Femur (tissue), 1 donor: ENCODE measurements around the gene GINS2.

Source experiments
- DNase-seq: peaks from one replicate; pipeline ENCODE4 v3.0.0-alpha.2; 2017

The GINS2 gene

DNA sequence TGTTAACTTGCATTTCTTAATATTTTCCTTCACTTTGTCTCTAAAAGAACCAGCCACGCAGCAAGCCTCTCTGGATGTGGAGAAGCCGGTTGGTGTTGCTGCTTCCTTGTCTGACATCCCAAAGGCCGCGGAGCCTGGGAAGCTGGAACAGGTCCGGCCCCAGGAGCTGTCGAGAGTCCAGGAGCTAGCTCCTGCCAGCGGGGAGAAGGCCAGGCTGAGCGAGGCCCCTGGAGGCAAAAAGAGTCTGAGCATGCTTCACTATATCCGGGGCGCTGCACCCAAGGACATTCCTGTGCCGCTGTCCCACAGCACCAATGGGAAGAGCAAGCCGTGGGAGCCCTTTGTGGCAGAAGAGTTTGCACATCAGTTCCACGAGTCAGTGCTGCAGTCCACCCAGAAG lies 22.8 kb downstream of the GINS2 start:
- no peak for DNase-seq

DNA sequence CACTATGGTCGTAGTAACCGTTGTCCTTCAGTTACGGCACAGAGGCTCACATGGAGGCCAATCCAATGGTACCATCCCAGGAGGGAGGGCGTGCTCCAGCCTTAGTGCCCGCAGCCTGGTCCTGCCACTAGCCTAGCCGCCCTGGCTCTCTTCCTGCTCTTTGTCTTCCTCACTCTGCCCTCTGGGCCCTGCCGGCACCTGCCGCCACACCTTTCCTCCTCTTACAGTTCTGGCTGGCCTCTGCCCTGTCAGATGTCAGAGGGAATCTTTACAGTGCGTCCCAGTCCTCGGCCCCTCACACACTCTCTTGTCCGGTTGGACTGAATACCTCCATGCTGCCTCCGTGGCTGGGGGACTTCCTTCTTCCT lies 23.4 kb downstream of the GINS2 start:
- DNase-seq: no peak

DNA sequence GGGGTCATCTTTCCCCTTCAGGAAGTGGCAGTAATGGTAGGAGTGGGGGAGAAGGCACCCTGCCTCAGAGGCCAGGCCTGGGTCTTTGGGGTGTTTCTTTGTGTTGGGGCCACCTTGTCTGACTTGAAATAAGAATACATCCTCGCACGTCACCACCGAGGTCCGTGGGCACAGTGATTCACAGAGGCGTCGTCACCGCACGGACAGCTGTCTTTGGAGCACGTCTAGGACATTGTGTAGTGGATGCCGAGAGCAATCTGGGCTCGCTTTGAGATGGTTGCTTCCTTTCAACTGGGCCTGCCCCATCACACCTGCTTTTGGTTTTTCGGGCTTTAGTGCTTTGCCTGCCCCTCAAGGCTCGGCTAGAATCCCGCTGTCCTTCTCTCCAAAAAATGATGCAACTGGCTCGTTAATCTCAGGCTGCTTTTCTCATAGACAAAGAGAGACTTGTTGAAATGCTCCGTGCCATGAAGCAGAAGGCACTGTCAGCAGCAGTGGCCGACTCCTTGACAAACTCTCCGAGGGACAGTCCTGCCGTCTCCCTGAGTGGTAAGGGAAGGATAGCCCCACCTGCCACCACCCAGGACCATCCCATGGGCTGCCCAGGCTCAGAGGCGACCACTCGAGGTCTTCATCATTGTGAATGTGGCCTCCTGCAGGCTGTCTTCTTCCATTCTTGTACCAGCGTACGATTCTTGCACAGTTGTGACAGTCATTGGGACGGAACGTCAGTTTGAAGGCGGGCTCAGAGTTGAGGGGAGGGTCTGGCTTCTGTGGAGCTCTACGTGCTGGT lies 24.0 kb downstream of the GINS2 start:
- DNase-seq: no peak

DNA sequence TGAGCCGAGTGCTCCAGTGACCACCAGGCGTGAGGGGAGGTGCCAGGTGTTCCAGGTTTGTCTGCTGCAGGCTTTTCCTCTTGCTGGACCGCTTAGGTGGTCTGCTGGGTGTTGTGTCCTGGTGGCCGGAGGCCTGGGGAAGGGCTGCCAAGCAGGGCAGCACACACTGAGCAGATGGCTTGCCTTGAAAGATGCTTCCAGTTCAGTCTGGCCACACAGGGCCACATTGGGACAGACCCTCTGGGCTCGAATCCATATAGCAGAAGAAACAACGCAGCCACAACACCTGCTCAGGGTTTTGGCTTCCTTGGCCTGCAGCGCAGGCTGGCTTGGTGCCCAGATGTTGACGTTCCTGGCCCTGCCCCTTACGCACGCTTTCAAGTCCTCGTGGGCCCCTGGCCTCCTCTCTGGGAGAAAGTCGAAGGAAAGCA lies 24.8 kb downstream of the GINS2 start:
- no peak for DNase-seq

DNA sequence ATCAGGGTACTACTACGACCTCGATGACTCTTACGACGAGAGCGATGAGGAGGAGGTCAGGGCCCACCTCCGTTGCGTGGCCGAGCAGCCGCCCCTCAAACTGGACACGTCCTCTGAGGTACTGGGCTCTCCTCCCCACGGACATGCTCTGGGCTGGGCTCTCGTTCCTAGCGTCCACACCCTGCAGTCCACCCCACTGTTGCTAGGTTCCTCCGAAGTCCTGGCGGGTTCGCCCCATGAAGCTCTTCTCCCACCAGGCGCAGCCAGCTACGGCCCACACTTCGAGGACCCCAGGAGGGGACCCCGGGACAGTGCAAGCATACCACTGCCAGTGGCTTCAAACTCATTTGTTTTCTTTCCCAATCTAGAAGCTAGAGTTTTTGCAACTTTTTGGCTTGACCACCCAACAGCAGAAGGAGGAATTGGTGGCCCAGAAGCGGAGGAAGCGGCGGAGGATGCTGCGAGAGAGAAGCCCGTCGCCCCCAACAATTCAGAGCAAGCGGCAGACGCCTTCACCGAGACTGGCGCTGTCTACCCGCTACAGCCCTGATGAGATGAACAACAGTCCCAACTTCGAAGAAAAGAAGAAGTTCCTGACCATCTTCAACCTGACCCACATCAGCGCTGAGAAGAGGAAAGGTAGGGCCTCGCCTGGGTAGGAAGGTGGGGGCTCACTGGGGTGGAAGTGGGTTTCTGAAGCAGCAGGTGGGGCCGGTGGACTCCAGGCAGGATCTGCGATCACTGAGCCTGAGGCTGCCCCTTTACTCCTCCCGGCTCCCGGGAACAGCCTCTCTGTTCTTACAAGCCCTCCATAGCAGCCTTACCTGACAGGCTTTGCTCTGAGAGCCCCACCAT lies 25.6 kb downstream of the GINS2 start:
- DNase-seq: no peak

DNA sequence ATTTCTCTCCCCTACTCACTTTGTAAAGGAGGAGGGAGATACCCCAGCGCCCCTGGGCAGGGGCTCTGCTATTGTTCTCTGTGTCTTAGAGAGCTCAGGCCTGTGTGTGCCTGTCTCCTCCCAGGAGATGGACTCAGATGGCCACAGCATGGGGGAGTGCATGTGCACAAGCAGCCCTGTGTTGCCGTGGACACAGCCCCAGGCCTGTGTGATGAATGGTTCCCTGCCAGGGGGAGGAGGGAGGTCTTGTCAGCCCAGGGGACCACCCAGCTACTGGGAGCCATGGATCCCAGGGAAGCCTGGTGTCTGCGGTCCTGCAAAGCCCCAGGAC lies 26.3 kb downstream of the GINS2 start:
- DNase-seq: no peak

DNA sequence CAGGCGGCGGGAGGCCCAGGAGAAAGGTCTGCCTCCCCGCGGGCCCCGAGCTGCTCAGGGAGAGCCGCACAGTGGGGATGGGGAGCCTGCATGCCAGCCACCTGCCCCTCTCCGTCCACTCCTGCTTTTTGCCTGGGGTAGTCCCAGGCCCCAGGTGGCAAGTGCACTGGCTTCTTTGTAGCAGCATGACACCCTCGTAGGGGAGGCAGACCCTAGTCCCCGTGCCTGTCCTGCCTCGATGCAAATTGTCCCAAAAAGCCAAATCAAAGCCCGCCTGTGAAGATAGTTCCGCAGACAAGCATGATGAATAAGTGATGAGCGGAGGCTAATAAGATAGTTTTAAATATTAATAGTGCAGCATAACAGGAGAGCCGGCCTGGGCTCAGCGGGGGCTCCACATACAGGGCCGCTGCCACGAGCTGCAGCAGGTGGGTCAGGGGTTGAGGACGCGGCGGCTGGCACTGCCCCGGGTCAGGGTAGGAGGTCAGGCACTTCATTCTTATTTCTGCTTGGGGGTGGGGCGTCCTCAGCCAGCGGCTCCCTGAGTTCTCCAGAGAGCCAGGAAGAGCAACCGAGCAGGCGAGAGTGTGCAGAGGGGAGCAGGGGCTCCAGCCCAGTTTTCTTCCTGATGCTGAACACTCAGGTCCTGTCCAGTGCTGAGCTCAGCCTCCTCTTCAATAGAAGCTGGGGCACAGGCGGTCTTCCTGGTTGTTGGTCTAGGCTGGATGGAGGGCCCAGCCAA lies 26.8 kb downstream of the GINS2 start:
- DNase-seq: no peak

DNA sequence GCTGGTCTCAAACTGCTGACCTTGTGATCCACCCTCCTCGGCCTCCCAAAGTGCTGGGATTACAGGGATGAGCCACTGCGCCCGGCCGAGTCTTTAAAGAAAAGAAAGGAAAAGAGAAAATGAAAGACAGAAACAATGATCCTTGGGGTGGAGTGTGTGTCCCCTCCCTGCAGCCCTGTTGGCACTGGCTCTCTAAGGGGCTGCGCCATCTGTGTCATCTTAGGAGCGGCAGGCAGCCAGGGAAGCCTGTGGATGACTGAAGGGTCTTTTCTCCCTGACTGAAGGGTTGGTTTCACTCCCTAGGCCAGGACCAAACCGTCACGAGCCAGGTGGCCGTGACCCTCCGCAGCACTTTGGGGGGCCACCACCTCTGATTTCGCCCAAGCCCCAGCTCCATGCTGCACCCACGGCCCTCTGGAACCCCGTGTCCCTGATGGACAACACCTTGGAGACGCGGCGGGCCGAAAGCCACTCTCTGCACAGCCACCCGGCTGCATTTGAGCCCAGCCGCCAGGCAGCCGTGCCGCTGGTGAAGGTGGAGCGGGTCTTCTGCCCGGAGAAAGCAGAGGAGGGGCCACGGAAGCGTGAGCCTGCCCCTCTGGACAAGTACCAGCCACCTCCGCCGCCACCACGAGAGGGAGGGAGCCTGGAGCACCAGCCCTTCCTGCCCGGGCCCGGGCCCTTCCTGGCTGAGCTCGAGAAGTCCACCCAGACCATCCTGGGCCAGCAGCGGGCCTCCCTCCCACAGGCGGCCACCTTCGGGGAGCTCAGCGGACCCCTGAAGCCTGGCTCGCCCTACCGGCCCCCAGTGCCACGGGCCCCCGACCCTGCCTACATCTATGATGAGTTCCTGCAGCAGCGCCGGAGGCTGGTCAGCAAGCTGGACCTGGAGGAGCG lies 27.7 kb downstream of the GINS2 start:
- no peak for DNase-seq

DNA sequence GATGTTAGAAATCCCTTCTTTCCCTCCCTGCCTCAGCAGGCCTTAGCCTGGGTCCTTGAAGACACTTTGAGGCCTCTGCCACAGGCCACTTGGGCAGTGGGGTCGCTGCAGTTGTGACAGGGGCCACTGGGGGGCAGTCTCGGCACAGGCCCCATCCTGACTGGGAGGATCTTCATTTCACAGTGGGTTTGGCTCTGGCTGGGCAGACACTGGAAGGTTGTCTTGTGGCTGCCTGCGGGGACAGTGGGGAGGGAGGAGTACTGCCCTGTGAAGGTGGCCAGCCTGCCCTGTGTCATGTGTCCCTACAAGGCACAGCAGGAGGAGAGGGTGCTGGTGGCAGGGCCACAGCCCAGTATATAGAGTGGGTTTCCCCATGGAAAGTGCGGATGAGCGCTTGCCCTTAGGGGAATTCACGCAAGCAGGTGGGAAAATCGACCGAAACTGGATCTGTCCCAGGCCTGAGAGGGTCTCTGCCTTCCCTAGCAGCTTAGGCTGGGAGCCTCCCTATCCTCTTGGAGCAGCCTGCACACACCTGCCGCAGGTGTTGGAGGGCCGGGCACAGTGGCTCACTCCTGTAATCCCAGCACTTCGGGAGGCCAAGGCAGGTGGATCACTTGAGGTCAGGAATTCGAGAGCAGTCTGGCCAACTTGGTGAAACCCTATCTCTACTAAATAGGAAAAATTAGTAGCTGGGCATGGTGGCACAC lies 28.8 kb downstream of the GINS2 start:
- DNase-seq: peak; percentile 83

DNA sequence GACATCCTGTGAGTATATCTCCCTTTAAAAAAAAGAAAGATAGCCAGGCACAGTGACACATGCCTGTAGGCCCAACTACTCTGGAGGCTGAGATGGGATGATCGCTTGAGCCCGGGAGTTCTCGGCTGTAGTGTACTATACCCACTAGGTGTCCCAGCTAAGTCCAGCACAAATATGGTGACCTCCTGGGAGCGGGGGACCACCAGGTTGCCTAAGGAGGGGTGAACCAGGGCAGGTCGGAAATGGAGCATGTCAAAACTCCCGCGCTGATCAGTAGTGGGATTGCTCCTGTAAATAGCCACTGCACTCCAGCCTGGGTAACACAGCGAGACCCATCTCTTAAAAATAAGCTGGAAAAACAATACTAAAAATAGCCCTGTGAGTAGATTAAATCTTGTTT lies 29.4 kb downstream of the GINS2 start:
- no peak for DNase-seq

DNA sequence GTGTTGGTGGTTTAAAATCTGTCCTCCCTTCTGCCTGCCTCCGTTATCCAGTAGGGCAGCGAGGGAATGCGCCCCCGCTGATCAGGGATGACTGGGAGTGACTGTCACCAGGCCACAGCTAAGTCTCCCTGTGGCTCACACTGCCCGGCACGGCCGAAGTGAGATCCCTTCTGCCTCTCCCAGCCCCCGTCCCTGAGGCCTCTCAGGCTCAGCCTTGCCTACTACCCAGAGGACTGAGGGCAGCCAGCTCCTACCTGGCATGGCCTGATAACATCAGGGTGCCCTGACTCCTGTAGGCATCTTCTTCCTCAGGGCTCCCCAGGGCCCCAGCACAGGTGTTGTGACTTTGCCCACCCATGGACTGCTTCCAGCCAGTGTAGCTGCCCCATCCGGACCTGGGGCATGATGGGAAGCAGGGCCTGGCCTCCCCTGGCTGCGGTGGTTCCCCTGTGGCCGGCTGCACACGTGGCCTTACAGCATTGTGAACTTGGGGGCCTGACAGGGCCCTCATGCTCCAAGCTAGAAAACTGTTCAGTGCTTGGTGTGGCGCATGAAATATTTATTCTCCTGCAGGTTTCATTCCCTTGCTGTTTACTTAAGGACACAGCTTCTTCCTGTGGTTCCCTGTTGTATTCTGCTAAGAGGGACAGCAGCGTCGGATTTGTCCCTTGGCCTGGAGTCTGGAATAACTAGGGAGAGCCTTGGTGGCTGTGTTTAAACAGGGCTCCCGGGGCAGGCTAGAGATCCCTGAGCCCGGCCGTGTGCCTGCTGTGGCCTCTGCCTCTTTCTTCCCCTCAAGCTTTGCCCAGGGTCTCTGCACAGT lies 30.0 kb downstream of the GINS2 start:
- DNase-seq: no peak

DNA sequence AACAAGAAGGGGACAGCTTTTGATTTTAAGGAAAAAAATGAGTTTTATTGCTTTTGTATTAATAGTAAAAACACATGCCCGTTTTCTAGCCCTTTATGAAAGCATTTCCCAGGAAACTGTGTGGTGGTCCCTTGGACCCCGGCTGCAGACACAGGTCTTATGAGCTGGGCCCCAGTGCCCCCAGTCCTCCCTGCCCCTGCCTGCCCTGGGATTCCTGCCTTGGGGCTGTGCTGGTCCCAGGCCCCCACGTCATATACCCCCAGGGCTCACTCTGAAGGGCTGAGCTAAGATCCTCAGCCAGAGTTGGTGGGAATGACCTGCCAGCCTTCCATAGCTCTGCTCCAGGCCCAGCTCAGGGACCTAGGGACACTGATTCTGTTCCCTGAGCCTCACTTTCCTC lies 30.8 kb downstream of the GINS2 start:
- no peak for DNase-seq

DNA sequence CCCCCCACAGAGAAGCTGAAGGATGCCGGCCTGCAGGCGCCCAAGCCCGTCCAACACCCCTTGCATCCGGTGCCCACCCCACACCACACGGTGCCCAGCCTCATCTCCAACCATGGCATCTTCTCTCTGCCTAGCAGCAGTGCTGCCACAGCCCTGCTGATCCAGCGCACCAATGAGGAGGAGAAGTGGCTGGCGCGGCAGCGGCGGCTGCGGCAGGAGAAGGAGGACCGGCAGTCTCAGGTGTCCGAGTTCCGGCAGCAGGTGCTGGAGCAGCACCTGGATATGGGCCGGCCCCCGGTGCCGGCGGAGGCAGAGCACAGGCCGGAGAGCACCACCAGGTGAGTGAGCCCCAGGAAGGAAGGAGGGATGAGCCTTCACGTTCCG lies 31.5 kb downstream of the GINS2 start:
- DNase-seq: no peak

DNA sequence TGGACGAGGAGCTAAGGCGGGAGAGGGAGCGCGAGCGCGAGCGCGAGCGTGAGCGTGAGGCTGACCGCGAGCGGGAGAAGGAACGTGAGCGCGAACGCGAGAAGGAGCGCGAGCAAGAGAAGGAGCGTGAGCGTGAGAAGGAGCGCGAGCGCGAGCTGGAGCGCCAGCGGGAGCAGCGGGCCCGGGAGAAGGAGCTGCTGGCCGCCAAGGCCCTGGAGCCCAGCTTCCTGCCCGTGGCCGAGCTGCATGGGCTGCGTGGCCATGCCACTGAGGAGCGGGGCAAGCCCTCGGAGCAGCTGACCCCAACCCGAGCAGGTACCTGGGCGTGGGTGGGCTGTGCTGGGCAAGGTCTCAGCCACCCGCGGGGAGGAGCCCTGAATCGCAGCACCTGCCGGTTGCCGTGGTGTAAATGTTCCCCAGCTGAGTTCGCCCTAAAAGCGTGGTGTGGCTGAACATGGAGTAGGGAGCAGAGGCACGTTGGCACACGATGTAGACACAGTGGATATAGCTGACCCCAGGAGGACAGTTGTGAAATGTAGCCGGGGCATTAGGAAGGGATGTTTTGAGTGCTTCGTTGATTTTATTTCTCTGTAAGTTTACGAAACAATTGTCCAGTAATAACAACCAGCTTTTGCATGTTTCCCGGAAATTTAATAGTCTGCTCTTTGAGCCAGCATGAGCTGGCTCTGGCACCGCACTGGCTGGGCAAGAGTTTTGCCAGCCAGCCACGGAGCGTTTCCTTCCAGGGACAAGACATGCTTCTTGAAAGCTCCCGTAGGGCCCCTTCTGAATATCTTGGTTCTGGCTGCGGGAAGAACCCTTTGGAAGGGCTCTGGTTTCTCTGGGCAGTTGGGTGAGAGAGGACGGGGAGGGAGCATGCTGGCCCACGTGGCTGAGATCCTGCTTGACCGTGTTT lies 32.1 kb downstream of the GINS2 start:
- no peak for DNase-seq

DNA sequence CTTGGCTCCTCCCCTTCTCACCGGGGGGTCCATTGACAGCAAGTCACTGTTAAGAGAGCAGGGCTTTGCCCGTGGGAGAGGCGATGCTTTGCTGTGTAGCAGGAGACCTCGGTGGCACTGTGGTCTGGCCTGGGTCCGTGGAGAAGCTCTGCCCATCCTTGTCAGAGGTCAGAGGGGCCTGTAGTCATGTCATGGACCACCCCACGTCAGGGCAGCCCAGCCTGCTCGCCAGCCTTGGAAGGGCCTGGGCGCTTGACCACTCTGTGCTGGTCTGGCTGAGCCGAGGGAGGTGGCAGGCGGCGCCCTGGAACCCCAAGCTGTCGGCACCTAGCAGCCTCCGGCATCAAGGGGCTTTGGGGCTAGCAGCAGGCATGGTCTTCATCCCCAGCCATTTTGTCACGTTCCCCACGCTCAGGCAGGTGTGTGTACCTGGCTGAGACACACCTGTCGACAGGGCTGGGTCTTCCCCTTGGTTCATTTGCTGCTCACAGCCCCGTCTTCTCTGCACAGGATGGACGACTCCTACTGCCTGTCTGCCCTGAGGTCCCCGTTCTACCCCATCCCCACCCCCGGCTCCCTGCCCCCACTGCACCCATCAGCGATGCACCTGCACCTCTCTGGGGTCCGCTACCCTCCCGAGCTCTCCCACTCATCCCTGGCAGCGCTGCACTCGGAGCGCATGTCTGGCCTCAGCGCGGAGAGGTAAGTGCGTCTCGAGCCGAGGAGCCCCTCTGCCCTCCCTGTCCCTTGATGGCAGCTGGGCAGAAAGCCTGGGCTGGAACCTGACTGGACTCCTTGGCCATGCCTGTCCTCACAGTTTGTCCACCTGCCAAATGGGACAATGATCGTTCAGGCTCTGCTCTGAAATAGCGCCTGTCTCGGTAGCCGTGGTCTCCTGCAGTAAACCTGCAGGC lies 33.3 kb downstream of the GINS2 start:
- DNase-seq: no peak

DNA sequence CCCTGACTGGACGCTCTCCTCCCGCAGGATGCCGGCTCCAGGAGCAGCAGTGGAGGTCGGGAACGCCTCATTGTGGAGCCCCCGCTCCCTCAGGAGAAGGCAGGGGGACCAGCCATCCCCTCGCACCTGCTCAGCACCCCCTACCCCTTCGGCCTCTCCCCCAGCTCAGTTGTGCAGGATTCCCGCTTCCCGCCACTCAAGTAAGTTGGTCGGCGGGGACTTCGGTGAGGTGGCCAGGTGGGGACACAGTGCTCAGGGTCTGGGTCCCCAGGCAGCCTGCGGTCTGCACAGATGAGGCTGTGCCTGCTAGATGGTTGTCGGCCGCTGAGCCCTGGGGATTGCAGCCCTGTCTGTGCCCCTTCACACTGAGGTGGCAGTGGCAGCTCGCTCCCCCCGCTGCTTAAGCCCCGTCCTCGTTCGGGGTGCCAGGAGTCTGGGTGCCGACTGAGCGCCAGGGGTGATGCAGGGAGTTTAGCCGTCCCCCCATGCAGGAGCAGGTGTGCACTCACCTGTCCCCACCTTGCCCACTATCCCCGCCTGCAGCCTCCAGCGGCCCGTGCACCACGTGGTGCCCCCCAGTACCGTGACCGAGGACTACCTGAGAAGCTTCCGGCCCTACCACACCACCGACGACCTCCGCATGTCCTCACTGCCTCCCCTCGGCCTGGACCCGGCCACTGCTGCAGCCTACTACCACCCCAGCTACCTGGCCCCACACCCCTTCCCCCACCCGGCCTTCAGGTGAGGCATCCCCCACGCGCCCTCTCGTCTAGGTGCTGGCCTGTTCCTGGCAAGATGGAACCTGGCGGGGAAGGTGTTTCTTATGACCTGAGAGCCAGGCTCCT lies 34.3 kb downstream of the GINS2 start:
- DNase-seq: no peak

DNA sequence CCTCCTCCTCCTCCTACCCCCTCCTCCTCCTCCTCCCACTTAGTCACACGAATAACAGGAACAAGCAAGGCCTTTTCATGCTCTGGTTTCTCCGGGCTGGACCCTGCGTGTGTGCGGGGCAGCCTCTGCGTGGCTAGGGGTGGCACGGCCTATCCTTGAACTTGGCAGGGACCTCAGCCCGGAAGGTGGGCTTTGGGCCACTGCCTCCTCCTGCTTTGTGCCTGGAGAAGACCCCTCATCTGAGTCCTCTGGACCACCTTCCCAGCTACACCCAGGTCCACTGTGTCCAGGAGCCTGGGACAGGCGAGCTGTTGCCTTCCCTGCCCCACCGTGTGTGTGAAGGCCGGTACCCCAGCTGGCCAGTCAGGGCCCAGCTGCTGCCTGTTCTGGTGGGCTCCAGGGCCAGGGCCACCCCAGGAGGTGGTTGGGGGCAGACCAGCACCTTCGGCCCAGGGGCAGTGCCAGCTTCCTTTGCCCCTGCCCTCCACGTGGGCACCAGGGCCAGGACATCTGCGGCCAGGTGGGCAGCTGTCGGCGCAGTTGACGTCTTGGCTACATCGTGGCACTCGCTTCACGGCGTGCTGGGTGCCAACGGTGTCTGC lies 35.4 kb downstream of the GINS2 start:
- no peak for DNase-seq
